Measurements from ENCODE around the gene FAM180B.

The FAM180B gene

GRCh38 chr11:47589977-47590861 lies 3.7 kb downstream of the FAM180B start:
- TF ChIP-seq, protein P1, sequence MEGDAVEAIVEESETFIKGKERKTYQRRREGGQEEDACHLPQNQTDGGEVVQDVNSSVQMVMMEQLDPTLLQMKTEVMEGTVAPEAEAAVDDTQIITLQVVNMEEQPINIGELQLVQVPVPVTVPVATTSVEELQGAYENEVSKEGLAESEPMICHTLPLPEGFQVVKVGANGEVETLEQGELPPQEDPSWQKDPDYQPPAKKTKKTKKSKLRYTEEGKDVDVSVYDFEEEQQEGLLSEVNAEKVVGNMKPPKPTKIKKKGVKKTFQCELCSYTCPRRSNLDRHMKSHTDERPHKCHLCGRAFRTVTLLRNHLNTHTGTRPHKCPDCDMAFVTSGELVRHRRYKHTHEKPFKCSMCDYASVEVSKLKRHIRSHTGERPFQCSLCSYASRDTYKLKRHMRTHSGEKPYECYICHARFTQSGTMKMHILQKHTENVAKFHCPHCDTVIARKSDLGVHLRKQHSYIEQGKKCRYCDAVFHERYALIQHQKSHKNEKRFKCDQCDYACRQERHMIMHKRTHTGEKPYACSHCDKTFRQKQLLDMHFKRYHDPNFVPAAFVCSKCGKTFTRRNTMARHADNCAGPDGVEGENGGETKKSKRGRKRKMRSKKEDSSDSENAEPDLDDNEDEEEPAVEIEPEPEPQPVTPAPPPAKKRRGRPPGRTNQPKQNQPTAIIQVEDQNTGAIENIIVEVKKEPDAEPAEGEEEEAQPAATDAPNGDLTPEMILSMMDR (IDR thresholded peaks at IDR 0.05; ENCODE audit: borderline replicate concordance, control extremely low read depth, extremely low read depth, insufficient read depth, missing control alignments), result no peak
- in situ Hi-C loops (cut with MboI; ENCODE audit: low sequenced_read_pairs, unreplicated experiment), result no loop called here
- no peak for DNase-seq (ENCODE audit: low spot score)

DNA sequence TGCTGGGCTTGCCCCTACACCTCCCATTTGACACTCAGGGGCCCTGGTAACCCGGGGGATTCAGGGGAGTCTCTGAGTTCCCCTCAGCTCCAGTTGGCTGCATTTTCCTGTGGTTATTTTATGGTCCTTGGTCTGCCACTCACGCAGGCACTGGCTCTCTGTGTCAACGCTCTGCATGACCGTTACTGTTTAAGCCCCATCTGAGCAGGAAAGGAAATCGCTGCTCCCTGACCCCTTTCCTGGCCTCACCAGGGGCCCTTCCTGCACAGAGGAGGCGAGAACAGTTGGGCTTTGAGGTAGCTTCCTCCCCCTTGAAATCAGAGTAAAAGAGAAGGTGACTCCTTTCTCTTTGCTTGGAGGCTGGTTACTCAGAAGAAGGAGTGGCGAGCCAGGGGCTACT lies 5.3 kb downstream of the FAM180B start:
- TF ChIP-seq, protein P1 (IDR thresholded peaks at IDR 0.05; ENCODE audit: borderline replicate concordance, control extremely low read depth, extremely low read depth, insufficient read depth, missing control alignments), result no peak
- in situ Hi-C loops (cut with MboI; ENCODE audit: low sequenced_read_pairs, unreplicated experiment), result no loop called here
- no peak for DNase-seq (ENCODE audit: low spot score)

- no peak for DNase-seq (ENCODE audit: low spot score)
- TF ChIP-seq, protein P1 (IDR thresholded peaks at IDR 0.05; ENCODE audit: borderline replicate concordance, control extremely low read depth, extremely low read depth, insufficient read depth, missing control alignments), result no peak
- in situ Hi-C loops (cut with MboI; ENCODE audit: low sequenced_read_pairs, unreplicated experiment), result no loop called here
Measured at GRCh38 chr11:47592251-47592650, 5.8 kb downstream of the FAM180B start.

DNA sequence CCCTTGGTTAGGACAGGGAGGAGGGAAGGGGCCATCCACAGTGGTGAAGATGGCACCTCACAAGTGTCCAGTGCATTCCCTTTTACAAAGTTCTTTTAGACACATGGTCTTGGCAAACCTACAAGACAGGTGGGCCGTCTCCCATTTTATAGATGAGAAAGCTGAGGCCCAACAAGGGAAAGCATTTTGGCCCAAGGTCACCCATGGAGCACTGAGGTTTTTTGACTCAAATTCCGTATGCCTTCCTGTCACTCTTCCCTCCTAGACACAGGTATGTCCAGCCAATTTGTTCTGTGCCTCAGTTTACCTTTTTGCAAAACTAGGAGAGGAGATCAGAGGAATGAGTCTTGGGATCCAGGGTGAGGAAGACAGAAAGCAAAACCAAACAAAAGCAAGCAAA lies 6.5 kb downstream of the FAM180B start:
- in situ Hi-C loops (cut with MboI; ENCODE audit: low sequenced_read_pairs, unreplicated experiment), result no loop called here
- no peak for DNase-seq (ENCODE audit: low spot score)
- TF ChIP-seq, protein P1 (IDR thresholded peaks at IDR 0.05; ENCODE audit: borderline replicate concordance, control extremely low read depth, extremely low read depth, insufficient read depth, missing control alignments), result no peak

DNA sequence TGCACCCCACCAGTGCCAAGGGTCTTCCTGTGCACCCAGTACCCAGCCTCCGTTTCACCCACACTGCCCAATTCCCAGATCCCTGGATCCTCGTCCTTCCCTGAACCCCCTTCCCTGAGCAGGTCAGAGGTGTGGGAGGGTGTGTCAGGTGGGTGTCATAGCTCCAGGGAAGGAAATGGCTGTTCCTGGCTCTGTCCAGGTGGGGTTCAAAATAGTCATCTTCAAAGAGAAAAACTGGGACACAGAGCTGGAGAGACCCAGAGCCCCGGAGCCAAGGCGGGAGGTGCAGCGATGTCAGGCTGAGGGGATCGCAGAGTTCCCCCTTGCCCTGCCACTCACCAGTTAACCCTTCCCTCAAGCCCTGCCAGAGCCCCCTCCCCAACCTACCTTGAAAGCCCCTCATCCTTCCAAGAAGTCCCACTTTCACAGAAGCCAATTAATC lies 7.0 kb downstream of the FAM180B start:
- TF ChIP-seq, protein P1 (IDR thresholded peaks at IDR 0.05; ENCODE audit: borderline replicate concordance, control extremely low read depth, extremely low read depth, insufficient read depth, missing control alignments), result no peak
- in situ Hi-C loops (cut with MboI; ENCODE audit: low sequenced_read_pairs, unreplicated experiment), result no loop called here
- DNase-seq (ENCODE audit: low spot score), result no peak

- no peak for DNase-seq (ENCODE audit: low spot score)
- TF ChIP-seq, protein P1 (IDR thresholded peaks at IDR 0.05; ENCODE audit: borderline replicate concordance, control extremely low read depth, extremely low read depth, insufficient read depth, missing control alignments), result no peak
- in situ Hi-C loops (cut with MboI; ENCODE audit: low sequenced_read_pairs, unreplicated experiment), result no loop called here
Measured at GRCh38 chr11:47593934-47594855, 7.7 kb downstream of the FAM180B start, which contains the start of gene C1QTNF4. C1QTNF4 (minus strand) TSS chr11:47594411; CDS start chr11:47590810, 3,601 bp downstream.
